Liver (tissue), 3 donors: ENCODE results near the gene NIPSNAP2.

Source experiments
- GABPA ChIP-seq, 2 donors: IDR thresholded peaks in 1 of 2; conservative IDR thresholded peaks in 1 of 2; 2 replicates each; pipeline ENCODE4 v1.6.1; 2016; ENCODE audit warnings: antibody characterized with exemption in 2 of 2, mild to moderate bottlenecking in 1 of 2, moderate library complexity in 1 of 2
- JUND ChIP-seq, 2 donors: IDR thresholded peaks; 2 replicates each; pipeline ENCODE4 v1.6.1; 2016; ENCODE audit warnings: antibody characterized with exemption in 2 of 2
- RAD21 ChIP-seq, 2 donors: IDR thresholded peaks; 2 replicates each; pipeline ENCODE4 v1.6.1; 2016; ENCODE audit warnings: antibody characterized with exemption in 2 of 2, mild to moderate bottlenecking in 2 of 2
- SP1 ChIP-seq: IDR thresholded peaks from 2 replicates; pipeline ENCODE4 v1.6.1; 2018; ENCODE audit warnings: antibody characterized with exemption, mild to moderate bottlenecking
- TAF1 ChIP-seq: conservative IDR thresholded peaks from 2 replicates; pipeline ENCODE4 v1.6.1; 2016; ENCODE audit warnings: antibody characterized with exemption, mild to moderate bottlenecking
- YY1 ChIP-seq: IDR thresholded peaks from 2 replicates; pipeline ENCODE4 v1.6.1; 2016; ENCODE audit warnings: antibody characterized with exemption, mild to moderate bottlenecking
- TF ChIP-seq, protein P1 (sequence below): fragments of 150-350 bp; IDR thresholded peaks from 2 replicates; pipeline ENCODE4 v1.5.1; 2017; ENCODE audit warnings: improper control_type of control experiment, low read depth, low read length; ENCODE audit not compliant: missing input control
- TF ChIP-seq, protein P2 (sequence below): IDR thresholded peaks from 2 replicates; pipeline ENCODE4 v1.6.1; 2016; ENCODE audit warnings: antibody characterized with exemption
- TF ChIP-seq, protein P3 (sequence below): IDR thresholded peaks from 2 replicates; pipeline ENCODE4 v1.6.1; 2016; ENCODE audit warnings: antibody characterized with exemption
- TF ChIP-seq, protein P4 (sequence below): IDR thresholded peaks from 2 replicates; pipeline ENCODE4 v1.6.1; 2016; ENCODE audit warnings: antibody characterized with exemption, mild to moderate bottlenecking
- donor health status: healthy.
- donor health status: healthy.

DNA sequence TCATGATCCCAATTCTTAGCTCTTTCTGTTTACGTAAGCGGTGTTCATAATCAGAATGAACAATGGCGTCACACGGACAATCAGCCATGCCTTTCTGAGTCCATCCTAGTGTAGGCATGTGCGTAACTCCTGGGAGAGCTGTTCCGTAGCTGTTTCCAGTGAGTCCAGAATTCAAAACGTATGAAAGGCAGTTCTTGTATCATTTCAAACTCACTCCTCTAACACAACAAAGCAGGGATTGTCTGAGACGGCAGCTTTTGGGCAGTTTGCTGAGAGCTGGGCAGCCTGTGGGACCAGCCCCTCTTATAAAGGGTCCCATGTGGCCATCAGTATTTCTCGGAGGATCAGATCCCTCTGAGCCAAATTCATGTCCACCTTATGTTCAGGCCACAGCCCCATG is 43.5 kb downstream of the NIPSNAP2 start:
- TF ChIP-seq, protein P1, sequence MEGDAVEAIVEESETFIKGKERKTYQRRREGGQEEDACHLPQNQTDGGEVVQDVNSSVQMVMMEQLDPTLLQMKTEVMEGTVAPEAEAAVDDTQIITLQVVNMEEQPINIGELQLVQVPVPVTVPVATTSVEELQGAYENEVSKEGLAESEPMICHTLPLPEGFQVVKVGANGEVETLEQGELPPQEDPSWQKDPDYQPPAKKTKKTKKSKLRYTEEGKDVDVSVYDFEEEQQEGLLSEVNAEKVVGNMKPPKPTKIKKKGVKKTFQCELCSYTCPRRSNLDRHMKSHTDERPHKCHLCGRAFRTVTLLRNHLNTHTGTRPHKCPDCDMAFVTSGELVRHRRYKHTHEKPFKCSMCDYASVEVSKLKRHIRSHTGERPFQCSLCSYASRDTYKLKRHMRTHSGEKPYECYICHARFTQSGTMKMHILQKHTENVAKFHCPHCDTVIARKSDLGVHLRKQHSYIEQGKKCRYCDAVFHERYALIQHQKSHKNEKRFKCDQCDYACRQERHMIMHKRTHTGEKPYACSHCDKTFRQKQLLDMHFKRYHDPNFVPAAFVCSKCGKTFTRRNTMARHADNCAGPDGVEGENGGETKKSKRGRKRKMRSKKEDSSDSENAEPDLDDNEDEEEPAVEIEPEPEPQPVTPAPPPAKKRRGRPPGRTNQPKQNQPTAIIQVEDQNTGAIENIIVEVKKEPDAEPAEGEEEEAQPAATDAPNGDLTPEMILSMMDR = no peak
- TF ChIP-seq YY1 (no peak), TAF1 (no peak), GABPA (IDR thresholded peaks at IDR 0.05 in 1 of 2, conservative IDR thresholded peaks at IDR 0.05 in 1 of 2) (no peak), RAD21 (IDR thresholded peaks at IDR 0.05) (no peak), SP1 (no peak), JUND (IDR thresholded peaks at IDR 0.05) (no peak)
- TF ChIP-seq, protein P2, sequence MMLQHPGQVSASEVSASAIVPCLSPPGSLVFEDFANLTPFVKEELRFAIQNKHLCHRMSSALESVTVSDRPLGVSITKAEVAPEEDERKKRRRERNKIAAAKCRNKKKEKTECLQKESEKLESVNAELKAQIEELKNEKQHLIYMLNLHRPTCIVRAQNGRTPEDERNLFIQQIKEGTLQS = no peak
- TF ChIP-seq, protein P3, sequence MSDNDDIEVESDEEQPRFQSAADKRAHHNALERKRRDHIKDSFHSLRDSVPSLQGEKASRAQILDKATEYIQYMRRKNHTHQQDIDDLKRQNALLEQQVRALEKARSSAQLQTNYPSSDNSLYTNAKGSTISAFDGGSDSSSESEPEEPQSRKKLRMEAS = no peak
- TF ChIP-seq, protein P4, sequence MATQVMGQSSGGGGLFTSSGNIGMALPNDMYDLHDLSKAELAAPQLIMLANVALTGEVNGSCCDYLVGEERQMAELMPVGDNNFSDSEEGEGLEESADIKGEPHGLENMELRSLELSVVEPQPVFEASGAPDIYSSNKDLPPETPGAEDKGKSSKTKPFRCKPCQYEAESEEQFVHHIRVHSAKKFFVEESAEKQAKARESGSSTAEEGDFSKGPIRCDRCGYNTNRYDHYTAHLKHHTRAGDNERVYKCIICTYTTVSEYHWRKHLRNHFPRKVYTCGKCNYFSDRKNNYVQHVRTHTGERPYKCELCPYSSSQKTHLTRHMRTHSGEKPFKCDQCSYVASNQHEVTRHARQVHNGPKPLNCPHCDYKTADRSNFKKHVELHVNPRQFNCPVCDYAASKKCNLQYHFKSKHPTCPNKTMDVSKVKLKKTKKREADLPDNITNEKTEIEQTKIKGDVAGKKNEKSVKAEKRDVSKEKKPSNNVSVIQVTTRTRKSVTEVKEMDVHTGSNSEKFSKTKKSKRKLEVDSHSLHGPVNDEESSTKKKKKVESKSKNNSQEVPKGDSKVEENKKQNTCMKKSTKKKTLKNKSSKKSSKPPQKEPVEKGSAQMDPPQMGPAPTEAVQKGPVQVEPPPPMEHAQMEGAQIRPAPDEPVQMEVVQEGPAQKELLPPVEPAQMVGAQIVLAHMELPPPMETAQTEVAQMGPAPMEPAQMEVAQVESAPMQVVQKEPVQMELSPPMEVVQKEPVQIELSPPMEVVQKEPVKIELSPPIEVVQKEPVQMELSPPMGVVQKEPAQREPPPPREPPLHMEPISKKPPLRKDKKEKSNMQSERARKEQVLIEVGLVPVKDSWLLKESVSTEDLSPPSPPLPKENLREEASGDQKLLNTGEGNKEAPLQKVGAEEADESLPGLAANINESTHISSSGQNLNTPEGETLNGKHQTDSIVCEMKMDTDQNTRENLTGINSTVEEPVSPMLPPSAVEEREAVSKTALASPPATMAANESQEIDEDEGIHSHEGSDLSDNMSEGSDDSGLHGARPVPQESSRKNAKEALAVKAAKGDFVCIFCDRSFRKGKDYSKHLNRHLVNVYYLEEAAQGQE = no peak
